ENCODE results near the gene ZNF726. TPM values are rescaled to one million over a fixed set of nuclear protein-coding genes. Genes with fewer than 3 reads are reported as not detected.

ZNF726 gene
- polyA plus RNA-seq, 4 donors: 9.7 to 18.5 (median 11.9) TPM

Other genes with a start within 250 kb of the ZNF726 start
- 10 to 100 TPM; 15.5 to 23.1 (median 17.1) TPM for gene ZNF675, start 227.7 kb upstream of the ZNF726 start, polyA plus RNA-seq (ENCODE audit: insufficient read length in 4 of 4)
- gene ZNF681, start 156.0 kb upstream of the ZNF726 start, polyA plus RNA-seq (ENCODE audit: insufficient read length in 4 of 4): 1 to 10 TPM; 5.4 to 6.7 (median 6.3) TPM
- 10 to 100 TPM; 28.6 to 39.6 (median 34.2) TPM for gene ZNF254, start 172.3 kb downstream of the ZNF726 start, polyA plus RNA-seq (ENCODE audit: insufficient read length in 4 of 4)